NCI-H187 treated with DMSO at 0.1 percent for 48 hours (cell line): Measurements from ENCODE around the gene MRPS27.

Source experiments
- DNase-seq: peaks from one replicate; lab custom pipeline; 2025; lab: John Stamatoyannopoulos, UW

The MRPS27 gene

DNA sequence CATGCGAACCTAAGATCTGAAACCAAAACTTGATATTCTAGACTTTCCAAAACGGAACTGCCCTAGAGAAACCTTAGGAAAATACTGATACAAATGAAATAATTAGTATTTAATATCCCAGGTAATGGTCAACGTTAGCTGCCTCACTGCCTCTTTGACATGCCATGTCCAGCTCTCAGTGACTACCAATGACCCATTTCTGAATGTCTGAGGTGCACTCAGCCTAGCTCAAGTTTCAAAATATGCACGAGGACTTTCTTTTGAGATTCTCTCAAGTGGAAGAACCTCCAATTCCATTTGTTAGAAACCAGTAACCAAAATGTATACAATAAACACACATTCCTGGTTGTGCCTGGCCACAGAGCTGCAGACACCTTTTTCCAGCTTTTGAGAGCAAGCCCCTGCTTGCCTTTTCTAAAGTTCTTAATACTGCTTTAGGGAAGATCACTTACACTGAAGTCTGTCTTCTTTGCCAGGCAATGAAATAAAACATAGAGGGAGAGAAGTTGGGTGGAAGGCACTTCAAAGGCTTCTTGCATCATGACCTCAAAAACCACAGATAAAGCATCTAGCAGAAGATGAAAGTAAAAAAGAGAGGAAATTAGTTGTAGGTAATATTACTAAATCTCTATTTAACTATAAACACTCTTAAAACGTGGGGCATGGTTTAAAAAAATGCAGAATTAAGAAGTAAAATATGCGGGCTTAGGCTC lies 87.9 kb downstream of the MRPS27 start:
- DNase-seq, result no peak

DNA sequence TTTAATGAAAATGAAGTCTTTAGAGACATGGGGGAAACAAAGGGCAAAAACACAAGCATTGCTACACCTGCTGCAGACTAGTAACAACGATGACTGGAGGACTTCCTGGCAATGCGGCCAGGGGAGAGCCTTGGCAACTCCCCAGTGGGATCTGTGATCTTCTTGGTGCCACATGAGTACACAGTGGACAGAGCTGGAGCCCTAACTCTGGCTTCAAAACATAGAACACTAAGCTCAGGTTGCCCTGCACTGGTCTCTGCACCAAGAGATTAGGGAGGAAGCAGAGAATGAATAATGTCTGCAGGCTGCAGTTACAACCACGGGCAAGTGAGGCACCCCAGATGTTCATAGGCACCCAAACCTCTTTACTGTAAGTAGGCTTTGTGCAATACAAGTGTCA lies 91.1 kb downstream of the MRPS27 start:
- no peak for DNase-seq

DNA sequence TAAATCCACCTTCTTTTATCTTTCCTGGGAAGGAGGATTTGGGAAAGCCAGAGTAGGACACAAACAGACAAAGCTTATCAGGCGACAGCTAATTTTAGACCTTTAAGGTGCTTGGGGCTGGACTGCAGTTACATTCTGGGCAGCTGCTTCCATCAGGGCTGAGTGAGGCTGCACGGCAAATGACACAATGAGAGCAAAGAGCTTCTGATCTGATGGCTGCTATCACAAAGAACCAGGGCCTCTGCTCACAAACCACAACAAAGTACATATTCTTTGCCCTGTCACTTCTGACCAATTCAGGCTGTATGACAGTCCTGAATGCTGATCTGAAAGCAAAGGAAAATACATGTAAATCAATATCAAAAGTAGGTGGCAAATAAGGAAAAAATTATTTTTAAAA lies 93.1 kb downstream of the MRPS27 start:
- DNase-seq, result no peak

DNA sequence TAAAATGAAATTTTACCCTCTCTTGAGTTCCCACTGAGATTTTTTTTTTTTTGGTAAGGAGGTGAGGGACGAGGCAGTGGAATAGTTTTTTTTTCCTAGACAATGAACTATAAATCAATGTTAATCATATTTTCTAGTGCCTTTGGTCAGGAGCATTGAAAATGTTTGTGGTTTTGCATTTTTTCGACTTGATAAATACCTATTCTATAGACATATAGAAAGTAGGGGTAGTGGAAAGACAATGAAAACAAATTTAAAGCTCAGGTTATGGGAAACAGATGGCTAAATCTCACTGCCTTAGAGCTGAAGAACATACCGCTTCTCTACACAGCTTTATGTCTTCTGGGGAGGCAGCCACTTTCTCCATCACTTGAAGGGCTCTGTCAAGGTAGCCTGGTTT lies 94.3 kb downstream of the MRPS27 start:
- DNase-seq, result no peak

DNA sequence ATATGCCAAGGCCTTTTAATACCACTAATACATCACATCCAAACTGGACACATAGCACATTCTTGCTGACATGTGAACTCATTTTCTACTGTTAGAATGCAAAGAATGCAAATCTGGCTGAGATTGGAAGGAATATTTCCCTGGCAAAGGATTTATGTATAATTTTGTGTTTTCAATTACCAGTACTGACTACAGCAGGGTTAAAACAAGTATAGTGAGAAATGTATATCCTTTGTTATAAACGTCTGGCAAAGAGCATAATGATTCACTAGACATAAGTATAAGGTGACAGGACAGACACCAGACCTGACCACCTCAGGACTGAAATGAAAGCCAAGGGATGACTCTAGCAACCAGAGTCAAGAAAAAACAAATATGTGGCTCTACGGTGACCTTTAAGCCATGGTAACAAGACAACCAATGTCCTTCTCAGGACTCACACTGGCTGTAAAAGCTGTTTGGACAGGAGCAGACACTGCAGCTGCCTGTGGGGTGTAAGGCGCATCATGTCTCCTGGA lies 95.0 kb downstream of the MRPS27 start:
- DNase-seq, result no peak

DNA sequence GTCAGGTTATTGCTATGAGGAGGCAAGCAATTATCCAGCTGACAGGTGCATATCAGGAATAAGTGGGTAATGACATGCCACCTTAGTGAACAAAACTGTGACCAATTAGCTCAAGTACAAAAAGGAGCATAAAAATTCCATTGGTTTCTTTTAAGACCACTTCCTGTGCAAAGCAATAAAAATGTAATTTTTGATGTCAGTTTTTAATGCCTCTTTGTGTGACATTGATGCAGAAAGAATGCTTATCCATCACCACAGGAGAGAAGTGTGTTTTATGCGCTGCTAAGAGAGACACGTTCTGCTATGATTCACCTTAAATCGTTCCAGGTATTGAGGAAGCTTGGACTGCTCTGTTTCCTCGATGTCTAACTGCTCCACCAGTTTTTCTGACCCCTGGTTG lies 96.7 kb downstream of the MRPS27 start:
- DNase-seq, result no peak

DNA sequence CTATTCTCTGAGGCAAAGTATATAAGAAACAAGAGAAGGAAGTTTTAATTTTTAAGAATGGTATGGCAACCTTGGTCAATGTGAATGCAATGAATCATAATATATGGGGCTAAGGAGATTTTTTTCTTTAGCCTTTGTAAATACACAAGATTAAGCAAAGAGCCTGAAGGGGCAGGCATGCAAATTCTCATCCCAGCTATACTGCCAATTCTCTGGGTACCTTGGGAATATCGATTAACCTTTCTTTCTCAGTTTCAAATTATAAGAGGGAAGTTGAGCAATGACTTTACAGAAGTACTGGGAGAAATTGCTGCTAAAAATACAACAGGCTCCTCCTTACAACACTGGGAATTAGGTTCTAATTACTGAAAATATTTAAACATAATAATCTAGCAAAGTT lies 97.5 kb downstream of the MRPS27 start:
- DNase-seq, result no peak

DNA sequence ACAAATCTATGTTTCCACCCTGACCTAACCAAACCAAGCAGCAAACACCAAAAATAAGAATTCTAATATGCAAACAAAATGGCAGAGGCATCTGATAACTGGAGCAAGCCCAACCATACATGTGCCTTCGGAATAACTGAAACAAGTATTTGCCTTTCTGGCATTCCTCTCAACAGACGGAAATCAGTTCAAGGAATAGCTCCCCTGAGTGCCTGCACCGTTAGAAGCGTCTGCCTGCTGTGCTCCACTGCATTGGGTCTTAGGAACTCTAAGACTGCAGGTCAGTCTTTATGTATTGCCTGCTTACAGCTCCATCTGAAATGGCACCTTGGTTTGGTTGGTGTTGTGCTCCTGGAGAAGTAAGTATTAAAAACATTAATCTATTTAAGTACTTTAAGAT lies 98.5 kb downstream of the MRPS27 start:
- no peak for DNase-seq

DNA sequence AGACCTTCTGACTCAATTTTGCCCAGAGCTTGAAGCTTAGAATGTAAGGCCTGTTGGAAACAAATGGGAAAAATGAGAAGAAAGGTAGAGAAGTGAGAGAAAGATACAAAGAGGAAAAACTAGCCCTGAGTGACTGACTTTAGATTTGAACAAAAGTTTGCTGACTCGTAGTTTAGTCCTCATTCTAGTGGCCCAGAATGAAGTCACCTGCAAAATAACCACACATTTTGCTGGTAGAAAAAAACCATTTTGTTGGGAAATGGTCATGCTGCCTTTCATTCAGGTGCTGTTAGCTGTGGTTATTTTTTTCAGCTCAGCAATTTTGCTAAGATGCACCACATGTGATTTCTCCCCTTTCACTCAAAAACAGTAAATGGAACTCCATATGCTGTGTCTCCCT lies 98.9 kb downstream of the MRPS27 start:
- DNase-seq, result no peak

DNA sequence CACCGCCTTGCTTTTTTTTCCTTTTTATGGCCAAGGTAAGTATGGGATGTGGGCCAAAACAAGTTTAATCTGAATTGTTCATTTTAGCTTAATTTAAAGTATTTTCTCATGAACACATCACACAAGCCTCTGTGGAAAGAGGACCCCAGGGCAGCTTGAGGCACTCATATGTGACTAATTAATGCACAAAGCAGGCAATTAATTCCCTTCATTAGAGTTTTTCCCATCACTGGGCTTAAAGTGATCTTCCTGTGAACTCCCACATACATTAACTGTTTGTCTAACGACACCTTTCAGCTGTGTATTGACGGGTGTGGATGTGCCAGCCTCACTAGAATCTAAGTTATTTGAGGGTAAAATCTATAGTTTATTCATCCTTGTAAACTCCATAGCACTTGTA lies 103.3 kb downstream of the MRPS27 start:
- no peak for DNase-seq

DNA sequence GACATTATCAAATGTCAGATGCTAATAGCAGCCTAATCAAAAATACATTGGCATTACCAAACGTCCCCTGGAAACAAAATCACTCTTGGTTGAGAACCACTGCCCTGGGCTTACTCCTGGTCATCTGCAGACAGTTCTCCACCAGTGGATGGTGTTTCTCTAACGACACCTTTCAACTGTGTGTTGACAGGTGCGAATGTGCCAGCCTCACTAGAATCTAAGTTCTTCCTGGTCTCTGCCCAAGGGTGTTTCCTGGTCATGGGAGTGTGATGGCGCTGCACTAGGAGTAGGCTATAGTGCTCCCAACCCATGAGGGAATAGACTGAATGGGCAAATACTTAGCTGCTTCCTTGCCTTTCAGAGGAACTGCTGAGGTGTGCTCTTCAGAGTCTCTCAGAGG lies 105.9 kb downstream of the MRPS27 start:
- DNase-seq, result no peak

DNA sequence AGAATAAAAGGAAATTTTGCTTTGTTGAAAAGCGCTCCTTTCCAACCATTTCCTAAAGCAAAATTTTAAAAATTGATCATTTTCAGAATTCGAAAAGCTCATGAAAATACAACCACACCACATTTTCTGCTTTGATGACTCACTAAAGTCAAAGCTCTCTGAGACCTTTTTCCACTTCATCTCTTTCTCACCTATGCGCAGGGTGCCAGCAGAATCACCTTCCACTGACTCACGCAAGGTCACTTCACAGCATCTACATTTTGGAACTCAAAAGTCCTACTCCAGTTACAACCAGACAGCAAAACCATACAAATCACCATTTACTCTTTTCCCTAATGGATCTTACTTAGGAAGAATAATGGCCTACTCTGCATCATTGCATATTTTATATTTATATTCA lies 106.6 kb downstream of the MRPS27 start:
- no peak for DNase-seq

DNA sequence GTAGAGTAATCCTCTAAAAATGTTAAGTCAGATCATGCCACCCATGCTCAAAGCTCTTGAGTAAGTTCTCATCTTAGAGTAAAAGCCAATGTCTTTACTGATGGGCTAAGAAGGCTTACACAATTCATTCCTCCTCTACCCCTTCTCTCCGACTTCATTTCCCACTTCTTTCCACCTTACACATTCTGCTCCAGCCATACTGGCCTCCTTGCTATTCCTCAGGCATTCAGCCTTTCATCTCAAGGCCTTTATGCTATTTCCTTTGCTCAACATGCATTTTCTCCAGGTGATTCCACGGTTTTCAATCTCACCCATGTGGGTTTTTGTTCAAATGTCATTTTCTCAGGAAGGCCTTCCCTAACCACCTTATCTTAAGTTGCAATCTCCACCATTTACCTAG lies 107.9 kb downstream of the MRPS27 start:
- DNase-seq, result no peak

DNA sequence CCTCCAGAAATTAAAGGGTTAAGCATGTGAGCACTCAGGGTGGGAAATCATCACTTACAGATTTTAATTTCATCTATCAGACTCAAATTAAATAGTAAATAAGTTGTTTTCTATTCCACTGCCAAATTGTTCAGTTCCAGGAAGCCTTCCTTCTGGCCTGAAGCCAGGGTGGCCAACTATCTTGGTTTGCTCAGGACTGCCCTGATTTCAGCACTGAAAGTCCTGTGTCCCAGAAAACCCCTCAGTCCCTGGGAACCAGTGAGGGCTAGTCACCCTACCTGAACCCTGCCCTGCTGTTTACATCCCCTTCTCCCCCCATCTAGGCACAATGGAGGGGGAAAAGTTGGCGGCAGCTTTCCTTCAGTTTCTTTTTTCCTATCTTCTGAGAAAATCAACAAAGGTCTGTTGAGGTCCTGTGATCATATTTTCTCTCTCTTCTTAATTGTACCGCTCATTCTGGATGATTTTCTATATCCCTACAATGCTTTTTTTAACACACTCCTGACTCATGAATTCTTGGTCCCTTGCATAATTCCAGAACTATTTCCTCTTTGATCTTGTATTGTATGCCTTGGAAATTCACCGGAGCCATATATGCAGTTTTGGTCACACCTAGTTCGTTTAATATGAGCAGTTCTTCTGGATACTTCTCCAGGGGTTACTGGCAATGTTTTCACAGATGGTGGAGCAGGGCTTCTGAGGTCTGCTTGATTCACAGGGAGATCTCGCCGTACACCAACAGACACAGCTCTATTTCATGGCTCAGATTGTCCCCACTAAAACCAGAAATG lies 109.0 kb downstream of the MRPS27 start:
- DNase-seq, result no peak

DNA sequence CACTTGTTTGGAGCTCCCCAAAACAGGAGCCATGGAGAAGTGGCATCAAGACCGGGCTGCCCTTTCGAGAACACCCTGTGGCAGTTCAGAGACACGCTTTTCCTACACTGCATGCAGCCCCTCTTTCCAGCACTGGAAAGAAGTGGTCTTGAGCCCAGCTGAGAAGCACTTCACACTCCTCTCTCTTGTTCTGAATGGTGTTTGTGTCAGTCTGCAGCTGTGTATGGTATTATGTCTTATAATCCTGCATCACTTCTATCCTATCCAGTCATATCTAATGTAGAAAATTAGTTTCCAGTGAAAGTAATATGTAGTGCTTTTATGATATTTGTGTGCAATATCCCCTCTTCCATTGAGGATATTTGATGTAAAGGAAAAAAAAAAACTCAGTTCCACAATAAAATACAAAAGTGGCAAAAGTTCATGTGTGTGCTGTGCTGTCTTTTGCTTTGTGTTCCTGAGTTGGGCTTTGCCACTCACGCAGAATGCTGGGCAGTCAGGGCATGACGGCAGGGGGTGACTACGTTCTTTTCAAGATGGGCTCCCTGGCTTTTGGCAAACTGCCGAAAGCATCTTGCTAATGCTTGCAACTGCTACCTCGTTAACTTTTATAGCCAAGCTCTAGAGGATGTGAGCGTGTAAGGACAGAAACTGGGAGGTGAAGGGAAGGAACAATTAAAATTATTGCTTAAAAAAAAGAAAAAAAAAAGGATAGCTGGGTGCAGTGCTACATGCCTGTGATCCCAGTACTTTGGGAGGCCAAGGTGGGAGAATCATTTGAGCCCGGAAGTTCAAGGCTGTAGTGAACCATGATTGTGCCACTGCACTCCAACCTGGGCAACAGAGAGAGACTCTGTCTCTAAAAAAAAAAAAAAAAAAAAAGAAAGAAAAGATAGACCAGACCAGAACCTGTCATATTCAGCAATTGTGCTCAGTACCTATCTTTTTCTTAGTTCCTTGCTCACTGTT lies 110.6 kb downstream of the MRPS27 start:
- DNase-seq, result no peak

DNA sequence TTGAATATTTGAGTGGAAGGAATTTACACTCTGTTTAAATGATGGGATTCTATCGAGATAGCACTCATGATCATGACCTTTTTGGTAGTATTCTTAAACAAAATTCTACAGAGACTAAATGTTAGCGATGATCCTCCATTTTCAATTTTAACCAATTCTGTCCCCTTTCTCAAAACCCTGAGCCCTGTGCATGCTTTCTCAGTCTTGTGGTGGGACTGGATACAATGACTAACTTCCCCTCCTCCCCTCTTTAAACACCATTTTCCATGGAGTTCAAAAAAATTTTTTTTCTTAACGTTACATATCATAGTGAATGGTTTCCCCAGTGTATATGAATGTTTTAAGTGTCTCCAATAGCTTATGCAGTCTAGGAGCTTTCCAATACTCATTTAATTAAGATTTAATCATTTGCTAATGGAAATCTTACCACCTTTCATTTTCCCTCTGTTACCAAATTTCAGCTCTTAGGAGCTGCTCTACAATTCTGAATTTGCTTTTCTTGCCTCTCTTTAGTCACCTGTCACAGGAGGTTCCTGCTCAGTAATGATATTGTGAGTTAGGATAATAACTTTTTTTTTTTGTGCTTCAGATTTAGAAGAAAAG lies 111.6 kb downstream of the MRPS27 start:
- no peak for DNase-seq

DNA sequence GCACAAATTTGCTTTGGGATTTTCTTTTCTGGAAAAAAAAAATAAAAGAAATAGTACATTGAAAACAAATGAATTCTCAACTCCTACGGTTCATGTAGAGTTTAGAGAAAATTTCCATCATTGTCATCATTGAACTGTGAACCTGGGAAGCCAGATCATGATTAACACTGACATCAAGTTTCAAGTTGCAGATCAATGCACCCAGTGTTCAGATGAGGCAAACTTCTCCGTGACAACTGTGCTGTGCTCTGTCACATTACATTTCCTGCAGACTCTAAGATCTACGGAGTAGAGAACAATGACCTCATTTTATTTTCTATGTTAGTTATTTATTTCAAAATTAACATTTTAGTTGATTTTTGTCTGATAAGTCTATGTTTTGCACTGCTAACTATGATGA lies 113.0 kb downstream of the MRPS27 start:
- no peak for DNase-seq

DNA sequence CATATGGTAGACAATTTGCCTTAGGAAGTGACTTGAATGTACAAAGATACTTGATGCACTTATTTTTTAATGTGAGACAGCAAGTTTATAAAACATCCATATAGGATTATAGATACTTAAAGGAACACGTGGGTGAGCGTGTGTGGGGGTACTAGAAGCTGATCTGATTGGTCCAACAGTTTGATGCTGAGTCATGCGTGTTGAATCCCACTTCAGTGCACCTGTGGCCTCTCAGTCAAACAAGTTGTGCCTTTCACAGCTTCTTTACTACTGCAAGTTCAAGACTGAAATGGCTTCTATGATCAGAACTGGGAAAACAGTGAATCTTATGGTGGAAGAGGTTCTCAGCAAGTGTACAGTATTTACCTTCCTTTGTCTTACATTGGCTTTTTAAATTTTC lies 113.9 kb downstream of the MRPS27 start:
- no peak for DNase-seq

DNA sequence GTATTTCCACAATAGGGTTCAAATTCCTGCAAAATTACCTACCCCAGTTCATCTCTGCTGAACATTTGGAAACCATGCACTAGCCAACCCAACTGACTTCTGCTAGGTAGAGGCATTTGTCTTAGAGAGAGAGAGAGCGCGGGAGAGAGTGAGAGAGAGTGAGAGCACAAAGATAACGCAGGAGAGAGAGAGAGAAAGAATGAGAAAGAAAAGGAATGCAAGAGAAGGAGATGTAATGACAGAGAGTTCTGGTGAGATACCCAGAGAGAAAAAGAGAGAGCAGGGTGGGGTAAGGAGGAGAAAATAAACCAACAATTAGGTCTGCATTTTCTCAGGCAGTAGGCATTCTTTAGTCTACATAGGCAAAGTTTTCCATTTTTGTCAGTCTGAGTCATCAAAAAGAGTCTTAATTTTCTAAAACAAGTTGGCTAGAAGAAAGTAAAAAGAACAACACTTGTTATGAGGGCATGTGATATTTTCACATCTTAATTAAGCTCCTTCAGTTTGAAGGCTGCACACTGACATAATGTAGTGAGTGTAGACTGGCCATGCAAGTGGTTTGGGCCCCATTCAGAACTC lies 114.5 kb downstream of the MRPS27 start:
- DNase-seq, result no peak

DNA sequence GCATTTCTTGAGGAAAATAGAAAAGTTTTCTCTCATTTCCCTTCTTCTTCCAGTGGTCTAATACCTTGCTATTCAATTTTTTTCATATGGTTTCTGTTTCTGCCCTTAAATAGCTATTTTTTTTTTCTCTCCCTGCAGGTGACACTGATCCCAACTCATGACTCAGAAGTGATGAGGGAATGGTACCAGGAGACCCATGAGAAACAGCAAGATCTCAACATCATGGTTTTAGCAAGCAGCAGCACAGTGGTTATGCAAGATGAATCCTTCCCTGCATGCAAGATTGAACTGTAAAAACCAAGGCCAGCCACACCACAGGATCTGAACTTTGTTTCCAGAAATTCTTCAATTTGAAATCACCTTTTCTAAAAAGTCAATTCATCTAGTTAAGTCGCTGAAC lies 115.1 kb downstream of the MRPS27 start:
- no peak for DNase-seq

DNA sequence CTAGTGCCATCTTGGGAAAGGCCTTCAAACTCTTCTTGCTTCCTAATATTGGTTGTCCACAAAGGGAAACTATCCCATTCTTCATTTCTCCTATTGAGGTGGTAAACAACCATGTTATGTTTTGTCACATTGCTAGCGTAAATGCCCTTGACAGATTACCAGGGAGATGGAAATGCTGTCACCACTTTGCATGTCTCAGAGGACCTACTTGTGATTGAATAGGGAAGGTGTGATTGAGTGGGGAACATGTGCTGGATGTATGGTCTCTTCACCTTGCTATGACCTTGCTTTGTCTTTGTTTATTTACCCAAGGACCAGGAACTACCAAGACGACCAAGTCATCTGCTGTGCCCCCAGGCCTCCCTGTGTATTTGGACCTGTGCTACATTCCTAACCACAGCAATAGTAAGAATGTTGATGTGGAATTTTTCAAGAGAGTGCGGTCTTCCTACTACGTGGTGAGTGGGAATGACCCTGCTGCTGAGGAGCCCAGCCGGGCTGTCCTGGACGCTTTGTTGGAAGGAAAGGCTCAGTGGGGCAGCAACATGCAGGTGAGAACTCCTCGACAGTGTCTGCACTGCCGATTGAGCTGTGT lies 116.7 kb downstream of the MRPS27 start:
- no peak for DNase-seq
